PC-9 (cell line): ENCODE data around the gene C3orf49. TPM values are rescaled to one million over a fixed set of nuclear protein-coding genes. Genes with fewer than 3 reads are reported as not detected.

Source experiments
- BruUV-seq: library from RNA; stranded (reverse); fragments of 400-500 nt; replicated peaks from 2 replicates; lab custom pipeline; 2021; lab: Mats Ljungman, UMichigan
- CTCF ChIA-PET: fragments of 300-600 bp; sonication (Branson Sonifier 250); formaldehyde crosslinking; loops from one replicate; lab custom pipeline; 2022; ENCODE audit warnings: antibody characterized with exemption; lab: Charles Lee
- POLR2A ChIA-PET: fragments of 300-600 bp; sonication (Branson Sonifier 250); formaldehyde crosslinking; loops from one replicate; lab custom pipeline; 2022; ENCODE audit warnings: antibody characterized with exemption; ENCODE audit not compliant: unreplicated experiment; lab: Charles Lee
- DNase-seq, 2 experiments: peaks; one replicate each; pipeline versions ENCODE4 v3.0.0 to v3.0.0-alpha.2; 2015 to 2022; ENCODE audit warnings: mixed read lengths in 1 of 2
- H2AFZ ChIP-seq: fragments of 200-600 bp; sonication (generic); 2 replicates; pipeline ENCODE4 v1.8.1; 2017; ENCODE audit warnings: antibody characterized with exemption
- H3F3A ChIP-seq: fragments of 200-600 bp; sonication (generic); 2 replicates; pipeline ENCODE4 v1.8.1; 2017; ENCODE audit warnings: antibody characterized with exemption, mild to moderate bottlenecking, low read depth; ENCODE audit not compliant: insufficient read depth
- H3K27ac ChIP-seq: fragments of 200-600 bp; sonication (generic); 2 replicates; pipeline ENCODE4 v1.6.1; 2016; ENCODE audit warnings: mixed run types
- H3K27me3 ChIP-seq: fragments of 200-600 bp; sonication (generic); 2 replicates; pipeline ENCODE4 v1.6.1; 2016; ENCODE audit warnings: low read depth, mixed run types; ENCODE audit not compliant: insufficient read depth
- H3K36me3 ChIP-seq: fragments of 200-600 bp; sonication (generic); 2 replicates; pipeline ENCODE4 v1.6.1; 2016; ENCODE audit warnings: low read depth, mixed run types
- H3K4me1 ChIP-seq: fragments of 200-600 bp; sonication (generic); replicated peaks from 2 replicates; pipeline ENCODE4 v1.6.1; 2016; ENCODE audit warnings: mixed run types; ENCODE audit not compliant: insufficient read depth
- H3K4me2 ChIP-seq: fragments of 200-600 bp; sonication (generic); 2 replicates; pipeline ENCODE4 v1.6.1; 2017; ENCODE audit warnings: mixed run types
- H3K4me3 ChIP-seq: fragments of 200-600 bp; sonication (generic); 2 replicates; pipeline ENCODE4 v1.6.1; 2016; ENCODE audit warnings: mixed run types
- H3K79me2 ChIP-seq: fragments of 200-600 bp; sonication (generic); 2 replicates; pipeline ENCODE4 v1.6.1; 2017; ENCODE audit warnings: low read depth, mixed run types
- H3K9me2 ChIP-seq: fragments of 200-600 bp; sonication (generic); 2 replicates; pipeline ENCODE4 v1.8.1; 2017; ENCODE audit warnings: mild to moderate bottlenecking; ENCODE audit not compliant: insufficient read depth
- H3K9me3 ChIP-seq: fragments of 200-600 bp; sonication (generic); 2 replicates; pipeline ENCODE4 v1.8.1; 2016; ENCODE audit warnings: low read depth; ENCODE audit not compliant: insufficient read depth
- H4K20me1 ChIP-seq: fragments of 200-600 bp; sonication (generic); 2 replicates; pipeline ENCODE4 v1.8.1; 2017; ENCODE audit not compliant: insufficient read depth
- EZH2 ChIP-seq: fragments of 200-600 bp; sonication (generic); IDR thresholded peaks from 2 replicates; pipeline ENCODE4 v1.8.0; 2017; ENCODE audit warnings: antibody characterized with exemption, low read depth
- intact Hi-C: fragments of 100-400 bp; cut with micrococcal nuclease; formaldehyde crosslinking; loops from one replicate; pipeline ENCODE4 v1.10.0; 2022; ENCODE audit not compliant: unreplicated experiment
- total RNA-seq: library from RNA; stranded (reverse); gene quantifications from 2 replicates; pipeline ENCODE4 v1.2.3, GENCODE V29; 2021
- TF ChIP-seq, protein P1 (sequence below): fragments of 200-600 bp; sonication (generic); conservative IDR thresholded peaks from 2 replicates; pipeline ENCODE4 v1.6.1; 2017; ENCODE audit warnings: mixed run types, antibody characterized with exemption, mild to moderate bottlenecking, moderate library complexity

Gene C3orf49
- total RNA-seq, 1 experiment from 2014 or later, result not detected

- no peaks in the 10 kb centered on the region for H4K20me1 ChIP-seq
- ChIA-PET POLR2A (no interaction called here), CTCF (no interaction called here)
- no peaks in the 10 kb centered on the region for H3K9me2 ChIP-seq
- no peak overlapping the region for H3K4me2 ChIP-seq
- no peak overlapping the region for H3K4me3 ChIP-seq
- no peak overlapping the region for H3K27ac ChIP-seq
- intact Hi-C loops, result no loop called here
- H3F3A ChIP-seq, result peaks cover 3% of the 10 kb centered on the region; the same call in 1 of the 2 replicates
- BruUV-seq, result no TSS peak
- peak in 1 of 2 experiments; percentile 63 for DNase-seq
- H3K27me3 ChIP-seq, result no peaks in the 10 kb centered on the region
- TF ChIP-seq, protein P1, sequence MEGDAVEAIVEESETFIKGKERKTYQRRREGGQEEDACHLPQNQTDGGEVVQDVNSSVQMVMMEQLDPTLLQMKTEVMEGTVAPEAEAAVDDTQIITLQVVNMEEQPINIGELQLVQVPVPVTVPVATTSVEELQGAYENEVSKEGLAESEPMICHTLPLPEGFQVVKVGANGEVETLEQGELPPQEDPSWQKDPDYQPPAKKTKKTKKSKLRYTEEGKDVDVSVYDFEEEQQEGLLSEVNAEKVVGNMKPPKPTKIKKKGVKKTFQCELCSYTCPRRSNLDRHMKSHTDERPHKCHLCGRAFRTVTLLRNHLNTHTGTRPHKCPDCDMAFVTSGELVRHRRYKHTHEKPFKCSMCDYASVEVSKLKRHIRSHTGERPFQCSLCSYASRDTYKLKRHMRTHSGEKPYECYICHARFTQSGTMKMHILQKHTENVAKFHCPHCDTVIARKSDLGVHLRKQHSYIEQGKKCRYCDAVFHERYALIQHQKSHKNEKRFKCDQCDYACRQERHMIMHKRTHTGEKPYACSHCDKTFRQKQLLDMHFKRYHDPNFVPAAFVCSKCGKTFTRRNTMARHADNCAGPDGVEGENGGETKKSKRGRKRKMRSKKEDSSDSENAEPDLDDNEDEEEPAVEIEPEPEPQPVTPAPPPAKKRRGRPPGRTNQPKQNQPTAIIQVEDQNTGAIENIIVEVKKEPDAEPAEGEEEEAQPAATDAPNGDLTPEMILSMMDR, result peak; percentile 47
- TF ChIP-seq EZH2, result no peak
- no peak overlapping the region for H2AFZ ChIP-seq
- no peaks in the 10 kb centered on the region for H3K36me3 ChIP-seq
- no peaks in the 10 kb centered on the region for H3K79me2 ChIP-seq
- H3K4me1 ChIP-seq, result peaks cover 12% of the 10 kb centered on the region; the same call in 1 of the 2 replicates
- H3K9me3 ChIP-seq, result no peaks in the 10 kb centered on the region
These were observed 27.1 kb upstream of the C3orf49 start for GRCh38 chr3:63791974-63792373.

- H4K20me1 ChIP-seq, result no peaks in the 10 kb centered on the region
- no peaks in the 10 kb centered on the region for H3K27me3 ChIP-seq
- no peak overlapping the region for H2AFZ ChIP-seq
- no peak overlapping the region for H3K4me3 ChIP-seq
- DNase-seq, result peak in 1 of 2 experiments; percentile 53
- no TSS peak for BruUV-seq
- H3K27ac ChIP-seq, result no peak overlapping the region
- no peaks in the 10 kb centered on the region for H3K9me3 ChIP-seq
- H3K4me1 ChIP-seq, result peaks cover 12% of the 10 kb centered on the region; the same call in 1 of the 2 replicates
- TF ChIP-seq, protein P1, result no peak
- TF ChIP-seq EZH2, result no peak
- POLR2A ChIA-PET, result no interaction called here
- no peaks in the 10 kb centered on the region for H3K79me2 ChIP-seq
- peaks cover 3% of the 10 kb centered on the region; the same call in 1 of the 2 replicates for H3F3A ChIP-seq
- H3K4me2 ChIP-seq, result peak overlapping the region; percentile 63
- no peaks in the 10 kb centered on the region for H3K36me3 ChIP-seq
- CTCF ChIA-PET, result no interaction called here
- no peaks in the 10 kb centered on the region for H3K9me2 ChIP-seq
- intact Hi-C loops, result no loop called here
These were observed 23.7 kb upstream of the C3orf49 start for GRCh38 chr3:63795438-63795837.

DNA sequence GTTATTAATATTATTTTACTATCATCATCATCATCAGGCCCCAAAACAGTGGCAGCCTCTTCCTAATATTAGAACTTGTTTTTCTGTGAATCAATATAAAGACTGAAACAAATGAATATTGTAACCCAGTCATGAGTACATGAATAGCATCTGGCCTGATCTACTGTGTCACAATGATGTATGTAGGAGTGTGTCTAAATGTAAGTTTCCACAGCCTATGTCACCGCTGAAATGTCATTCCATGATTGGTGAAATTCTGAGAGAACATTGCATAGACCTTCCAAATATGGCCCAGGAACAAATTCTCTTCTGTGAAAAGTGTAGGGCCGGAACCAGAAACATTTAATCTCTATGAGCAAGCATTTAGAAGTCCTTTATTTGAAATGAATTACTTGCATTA lies 20.6 kb upstream of the C3orf49 start:
- Histone ChIP-seq H3K27me3 (no peaks in the 10 kb centered on the region), H3K36me3 (no peaks in the 10 kb centered on the region), H3K79me2 (no peaks in the 10 kb centered on the region), H2AFZ (no peak overlapping the region), H3K4me2 (no peak overlapping the region), H3F3A (no peaks in the 10 kb centered on the region), H3K4me3 (no peak overlapping the region), H3K27ac (no peak overlapping the region), H3K9me2 (no peaks in the 10 kb centered on the region), H4K20me1 (no peaks in the 10 kb centered on the region), H3K4me1 (peaks cover 3% of the 10 kb centered on the region; the same call in 1 of the 2 replicates), H3K9me3 (no peaks in the 10 kb centered on the region)
- intact Hi-C loops, result no loop called here
- BruUV-seq, result no TSS peak
- POLR2A ChIA-PET, result no interaction called here
- CTCF ChIA-PET, result no interaction called here
- TF ChIP-seq, protein P1, result no peak
- TF ChIP-seq EZH2, result no peak
- DNase-seq, result no peak
